H9 (cell line): ENCODE results near the gene S100A3. TPM values are rescaled to one million over a fixed set of nuclear protein-coding genes. Genes with fewer than 3 reads are reported as not detected.

Source experiments
- DNase-seq: peaks from one replicate; pipeline ENCODE4 v3.0.0-alpha.2; 2017
- H2AFZ ChIP-seq: one replicate; pipeline ENCODE4 v1.6.1; 2013; ENCODE audit warnings: mild to moderate bottlenecking, low read length, control low read depth, moderate library complexity
- H2AK5ac ChIP-seq: 2 replicates; pipeline ENCODE4 v1.6.1; 2013; ENCODE audit warnings: low read length, control low read depth, mixed read lengths; ENCODE audit not compliant: insufficient read length
- H2BK120ac ChIP-seq: one replicate; pipeline ENCODE4 v1.6.1; 2013; ENCODE audit warnings: low read depth, mild to moderate bottlenecking, low read length, control low read depth, inconsistent platforms; ENCODE audit not compliant: poor library complexity, severe bottlenecking
- H2BK12ac ChIP-seq: 2 replicates; pipeline ENCODE4 v1.6.1; 2013; ENCODE audit warnings: low read length, control low read depth, mixed read lengths, low read depth; ENCODE audit not compliant: insufficient read length
- H2BK15ac ChIP-seq: 2 replicates; pipeline ENCODE4 v1.6.1; 2013; ENCODE audit warnings: low read depth, low read length, control low read depth
- H2BK20ac ChIP-seq: one replicate; pipeline ENCODE4 v1.6.1; 2013; ENCODE audit warnings: low read depth, mild to moderate bottlenecking, low read length, control low read depth, inconsistent platforms; ENCODE audit not compliant: poor library complexity, severe bottlenecking
- H2BK5ac ChIP-seq: 2 replicates; pipeline ENCODE4 v1.6.1; 2013; ENCODE audit warnings: low read length, control low read depth, mixed read lengths; ENCODE audit not compliant: insufficient read length
- H3K14ac ChIP-seq: 2 replicates; pipeline ENCODE4 v1.6.1; 2013; ENCODE audit warnings: low read length, control low read depth; ENCODE audit not compliant: insufficient read depth
- H3K18ac ChIP-seq: 2 replicates; pipeline ENCODE4 v1.6.1; 2013; ENCODE audit warnings: low read depth, mild to moderate bottlenecking, mixed read lengths, low read length, control low read depth; ENCODE audit not compliant: insufficient read length
- H3K23ac ChIP-seq: 2 replicates; pipeline ENCODE4 v1.6.1; 2013; ENCODE audit warnings: low read length, control low read depth, mixed read lengths, low read depth; ENCODE audit not compliant: insufficient read length
- H3K23me2 ChIP-seq: 2 replicates; pipeline ENCODE4 v1.6.1; 2013; ENCODE audit warnings: low read depth, mild to moderate bottlenecking, mixed read lengths, low read length, control low read depth; ENCODE audit not compliant: insufficient read length, poor library complexity, severe bottlenecking
- H3K27ac ChIP-seq: 2 replicates; pipeline ENCODE4 v1.5.1; 2013; ENCODE audit warnings: low read length, control low read depth, mixed read lengths, low read depth; ENCODE audit not compliant: insufficient read length
- H3K27me3 ChIP-seq: 2 replicates; pipeline ENCODE4 v1.6.1; 2013; ENCODE audit warnings: low read length, control low read depth, inconsistent platforms; ENCODE audit not compliant: insufficient read depth
- H3K4ac ChIP-seq: 2 replicates; pipeline ENCODE4 v1.6.1; 2013; ENCODE audit warnings: low read depth, mild to moderate bottlenecking, control low read depth, inconsistent platforms, low read length, moderate library complexity
- H3K4me1 ChIP-seq: 2 replicates; pipeline ENCODE4 v1.6.1; 2013; ENCODE audit warnings: low read length, control low read depth, inconsistent platforms; ENCODE audit not compliant: insufficient read depth
- H3K4me2 ChIP-seq: 2 replicates; pipeline ENCODE4 v1.6.1; 2013; ENCODE audit warnings: low read length, control low read depth, mixed read lengths; ENCODE audit not compliant: insufficient read length, insufficient read depth
- H3K56ac ChIP-seq: 2 replicates; pipeline ENCODE4 v1.6.1; 2013; ENCODE audit warnings: low read depth, mild to moderate bottlenecking, mixed read lengths, low read length, control low read depth; ENCODE audit not compliant: insufficient read length
- H3K79me1 ChIP-seq: 2 replicates; pipeline ENCODE4 v1.6.1; 2013; ENCODE audit warnings: low read depth, mild to moderate bottlenecking, moderate library complexity, low read length, control low read depth, inconsistent platforms; ENCODE audit not compliant: insufficient read depth, poor library complexity, severe bottlenecking
- H3K79me2 ChIP-seq: 2 replicates; pipeline ENCODE4 v1.6.1; 2013; ENCODE audit warnings: low read length, control low read depth, inconsistent platforms; ENCODE audit not compliant: insufficient read depth
- H3K9ac ChIP-seq: 2 replicates; pipeline ENCODE4 v1.6.1; 2013; ENCODE audit warnings: low read length, control low read depth, mixed read lengths; ENCODE audit not compliant: insufficient read length; ENCODE audit errors: extremely low read depth
- H3K9me3 ChIP-seq: one replicate; pipeline ENCODE4 v1.6.1; 2013; ENCODE audit warnings: low read depth, low read length, inconsistent platforms; ENCODE audit not compliant: control insufficient read depth
- H3T11ph ChIP-seq: one replicate; pipeline ENCODE4 v1.6.1; 2013; ENCODE audit warnings: mild to moderate bottlenecking, low read length, control low read depth, inconsistent platforms
- H4K20me1 ChIP-seq: one replicate; pipeline ENCODE4 v1.6.1; 2013; ENCODE audit not compliant: control insufficient read depth, insufficient read length, insufficient read depth
- H4K5ac ChIP-seq: 2 replicates; pipeline ENCODE4 v1.6.1; 2013; ENCODE audit warnings: low read depth, mild to moderate bottlenecking, mixed read lengths, low read length, control low read depth; ENCODE audit not compliant: insufficient read length
- H4K8ac ChIP-seq: replicated peaks from 2 replicates; pipeline ENCODE4 v1.6.1; 2013; ENCODE audit warnings: low read length, control low read depth, mixed read lengths, low read depth; ENCODE audit not compliant: insufficient read length
- H4K91ac ChIP-seq: 2 replicates; pipeline ENCODE4 v1.6.1; 2013; ENCODE audit warnings: low read depth, mild to moderate bottlenecking, moderate library complexity, mixed read lengths, low read length, control low read depth; ENCODE audit not compliant: insufficient read length
- H3K27ac Mint-ChIP-seq, 3 experiments: 2 replicates in 2 of 3; 3 replicates in 1 of 3; pipeline ENCODE4 v1.8.0; 2020 to 2021; ENCODE audit warnings: mixed read lengths in 3 of 3, mild to moderate bottlenecking in 1 of 3, moderate library complexity in 1 of 3
- H3K27me3 Mint-ChIP-seq: 2 replicates; pipeline ENCODE4 v1.8.0; 2021; ENCODE audit warnings: low read depth, mild to moderate bottlenecking, moderate library complexity, mixed read lengths
- H3K36me3 Mint-ChIP-seq, 3 experiments: 2 replicates in 2 of 3; 3 replicates in 1 of 3; pipeline ENCODE4 v1.8.0; 2020 to 2021; ENCODE audit warnings: low read depth in 3 of 3, mixed read lengths in 3 of 3; ENCODE audit not compliant: insufficient read depth in 1 of 3
- H3K4me1 Mint-ChIP-seq, 2 experiments: 2 replicates each; pipeline ENCODE4 v1.8.0; 2020; ENCODE audit warnings: mixed read lengths in 2 of 2
- H3K4me3 Mint-ChIP-seq, 2 experiments: 2 replicates in 1 of 2; 3 replicates in 1 of 2; pipeline ENCODE4 v1.8.0; 2020 to 2021; ENCODE audit warnings: mild to moderate bottlenecking in 2 of 2, mixed read lengths in 2 of 2, moderate library complexity in 1 of 2
- H3K9me3 Mint-ChIP-seq, 2 experiments: 2 replicates in 1 of 2; 3 replicates in 1 of 2; pipeline ENCODE4 v1.8.0; 2020; ENCODE audit warnings: mild to moderate bottlenecking in 2 of 2, mixed read lengths in 2 of 2, moderate library complexity in 1 of 2
- WGBS: extraction: QIAGEN DNeasy Blood & Tissue Kit; methylation state at CpG from one replicate; pipeline ENCODE4 v1.1.7; 2013; ENCODE audit warnings: missing lambda C conversion rate, low lambda C conversion rate, mixed read lengths; ENCODE audit not compliant: insufficient read length; ENCODE audit errors: extremely low coverage; 5-methylcytosine and 5-hydroxymethylcytosine counted together
- total RNA-seq: library from RNA; stranded (reverse); gene quantifications from 2 replicates; pipeline ENCODE4 v1.2.1, GENCODE V29; 2021
- TF ChIP-seq, protein P1 (sequence below): fragments of 200-600 bp; sonication (generic); conservative IDR thresholded peaks from 3 replicates; pipeline ENCODE4 v1.8.0; 2021; ENCODE audit warnings: antibody characterized with exemption, mild to moderate bottlenecking

Gene S100A3
- total RNA-seq, 1 experiment from 2014 or later, result not detected

GRCh38 chr1:153586347-153586746 lies 37.3 kb upstream of the S100A3 start:
- Mint-ChIP-seq H3K4me3 (no peak overlapping the region), H3K27ac (no peak overlapping the region), H3K36me3 (no peaks in the 10 kb centered on the region), H3K9me3 (no peaks in the 10 kb centered on the region), H3K4me1 (peaks cover 9 to 16% of the 10 kb centered on the region in 2 experiments; a peak in 3 of 4 replicates), H3K27me3 (no peaks in the 10 kb centered on the region; the same call in 1 of the 2 replicates)
- Histone ChIP-seq H2BK12ac (no peak overlapping the region), H4K91ac (no peak overlapping the region), H2BK20ac (no peak overlapping the region), H3K14ac (no peak overlapping the region), H4K20me1 (no peaks in the 10 kb centered on the region), H2AFZ (no peak overlapping the region), H3K23ac (no peak overlapping the region), H3K79me2 (no peaks in the 10 kb centered on the region), H3K18ac (no peak overlapping the region), H4K8ac (no peak overlapping the region), H4K5ac (no peak overlapping the region), H3K9me3 (no peaks in the 10 kb centered on the region), H3K4me2 (no peak overlapping the region), H3K4ac (no peak overlapping the region), H3K9ac (no peak overlapping the region), H3T11ph (no peak overlapping the region), H3K4me1 (no peaks in the 10 kb centered on the region; the same call in 1 of the 2 replicates), H2BK5ac (no peak overlapping the region), H2BK15ac (no peak overlapping the region), H2BK120ac (no peak overlapping the region), H3K23me2 (no peaks in the 10 kb centered on the region), H3K56ac (no peak overlapping the region), H3K27ac (no peak overlapping the region), H2AK5ac (no peak overlapping the region), H3K79me1 (no peaks in the 10 kb centered on the region), H3K27me3 (no peaks in the 10 kb centered on the region)
- TF ChIP-seq, protein P1, sequence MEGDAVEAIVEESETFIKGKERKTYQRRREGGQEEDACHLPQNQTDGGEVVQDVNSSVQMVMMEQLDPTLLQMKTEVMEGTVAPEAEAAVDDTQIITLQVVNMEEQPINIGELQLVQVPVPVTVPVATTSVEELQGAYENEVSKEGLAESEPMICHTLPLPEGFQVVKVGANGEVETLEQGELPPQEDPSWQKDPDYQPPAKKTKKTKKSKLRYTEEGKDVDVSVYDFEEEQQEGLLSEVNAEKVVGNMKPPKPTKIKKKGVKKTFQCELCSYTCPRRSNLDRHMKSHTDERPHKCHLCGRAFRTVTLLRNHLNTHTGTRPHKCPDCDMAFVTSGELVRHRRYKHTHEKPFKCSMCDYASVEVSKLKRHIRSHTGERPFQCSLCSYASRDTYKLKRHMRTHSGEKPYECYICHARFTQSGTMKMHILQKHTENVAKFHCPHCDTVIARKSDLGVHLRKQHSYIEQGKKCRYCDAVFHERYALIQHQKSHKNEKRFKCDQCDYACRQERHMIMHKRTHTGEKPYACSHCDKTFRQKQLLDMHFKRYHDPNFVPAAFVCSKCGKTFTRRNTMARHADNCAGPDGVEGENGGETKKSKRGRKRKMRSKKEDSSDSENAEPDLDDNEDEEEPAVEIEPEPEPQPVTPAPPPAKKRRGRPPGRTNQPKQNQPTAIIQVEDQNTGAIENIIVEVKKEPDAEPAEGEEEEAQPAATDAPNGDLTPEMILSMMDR, result no peak
- DNase-seq, result no peak
- no CpG with 5 or more reads among the region's 1 CpG for whole genome bisulfite sequencing
